ENCODE results near the gene F7.

GRCh38 chr13:113059891-113060290, 45.7 kb upstream of the F7 start:
- TF ChIP-seq, protein P1, sequence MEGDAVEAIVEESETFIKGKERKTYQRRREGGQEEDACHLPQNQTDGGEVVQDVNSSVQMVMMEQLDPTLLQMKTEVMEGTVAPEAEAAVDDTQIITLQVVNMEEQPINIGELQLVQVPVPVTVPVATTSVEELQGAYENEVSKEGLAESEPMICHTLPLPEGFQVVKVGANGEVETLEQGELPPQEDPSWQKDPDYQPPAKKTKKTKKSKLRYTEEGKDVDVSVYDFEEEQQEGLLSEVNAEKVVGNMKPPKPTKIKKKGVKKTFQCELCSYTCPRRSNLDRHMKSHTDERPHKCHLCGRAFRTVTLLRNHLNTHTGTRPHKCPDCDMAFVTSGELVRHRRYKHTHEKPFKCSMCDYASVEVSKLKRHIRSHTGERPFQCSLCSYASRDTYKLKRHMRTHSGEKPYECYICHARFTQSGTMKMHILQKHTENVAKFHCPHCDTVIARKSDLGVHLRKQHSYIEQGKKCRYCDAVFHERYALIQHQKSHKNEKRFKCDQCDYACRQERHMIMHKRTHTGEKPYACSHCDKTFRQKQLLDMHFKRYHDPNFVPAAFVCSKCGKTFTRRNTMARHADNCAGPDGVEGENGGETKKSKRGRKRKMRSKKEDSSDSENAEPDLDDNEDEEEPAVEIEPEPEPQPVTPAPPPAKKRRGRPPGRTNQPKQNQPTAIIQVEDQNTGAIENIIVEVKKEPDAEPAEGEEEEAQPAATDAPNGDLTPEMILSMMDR (tag by site-specific recombination; IDR thresholded peaks at IDR 0.05) = no peak
- TF ChIP-seq ZBTB21 (tag by site-specific recombination; IDR thresholded peaks at IDR 0.05) = no peak
- TF ChIP-seq ZNF341 (tag by site-specific recombination; IDR thresholded peaks at IDR 0.05; ENCODE audit: low read depth) = no peak
- no peak for TF ChIP-seq MZF1 (tag by site-specific recombination; IDR thresholded peaks at IDR 0.05; ENCODE audit: borderline replicate concordance)
- TF ChIP-seq ZNF121 (tag by site-specific recombination; IDR thresholded peaks at IDR 0.05) = no peak
- TF ChIP-seq ATF2 (tag by site-specific recombination; IDR thresholded peaks at IDR 0.05; ENCODE audit: low read depth) = no peak
- TF ChIP-seq, protein P2, sequence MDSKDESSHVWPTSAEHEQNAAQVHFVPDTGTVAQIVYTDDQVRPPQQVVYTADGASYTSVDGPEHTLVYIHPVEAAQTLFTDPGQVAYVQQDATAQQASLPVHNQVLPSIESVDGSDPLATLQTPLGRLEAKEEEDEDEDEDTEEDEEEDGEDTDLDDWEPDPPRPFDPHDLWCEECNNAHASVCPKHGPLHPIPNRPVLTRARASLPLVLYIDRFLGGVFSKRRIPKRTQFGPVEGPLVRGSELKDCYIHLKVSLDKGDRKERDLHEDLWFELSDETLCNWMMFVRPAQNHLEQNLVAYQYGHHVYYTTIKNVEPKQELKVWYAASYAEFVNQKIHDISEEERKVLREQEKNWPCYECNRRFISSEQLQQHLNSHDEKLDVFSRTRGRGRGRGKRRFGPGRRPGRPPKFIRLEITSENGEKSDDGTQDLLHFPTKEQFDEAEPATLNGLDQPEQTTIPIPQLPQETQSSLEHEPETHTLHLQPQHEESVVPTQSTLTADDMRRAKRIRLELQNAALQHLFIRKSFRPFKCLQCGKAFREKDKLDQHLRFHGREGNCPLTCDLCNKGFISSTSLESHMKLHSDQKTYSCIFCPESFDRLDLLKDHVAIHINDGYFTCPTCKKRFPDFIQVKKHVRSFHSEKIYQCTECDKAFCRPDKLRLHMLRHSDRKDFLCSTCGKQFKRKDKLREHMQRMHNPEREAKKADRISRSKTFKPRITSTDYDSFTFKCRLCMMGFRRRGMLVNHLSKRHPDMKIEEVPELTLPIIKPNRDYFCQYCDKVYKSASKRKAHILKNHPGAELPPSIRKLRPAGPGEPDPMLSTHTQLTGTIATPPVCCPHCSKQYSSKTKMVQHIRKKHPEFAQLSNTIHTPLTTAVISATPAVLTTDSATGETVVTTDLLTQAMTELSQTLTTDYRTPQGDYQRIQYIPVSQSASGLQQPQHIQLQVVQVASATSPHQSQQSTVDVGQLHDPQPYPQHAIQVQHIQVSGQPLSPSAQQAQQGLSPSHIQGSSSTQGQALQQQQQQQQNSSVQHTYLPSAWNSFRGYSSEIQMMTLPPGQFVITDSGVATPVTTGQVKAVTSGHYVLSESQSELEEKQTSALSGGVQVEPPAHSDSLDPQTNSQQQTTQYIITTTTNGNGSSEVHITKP (tag by site-specific recombination; IDR thresholded peaks at IDR 0.05) = no peak
- TF ChIP-seq ZNF16 (tag by site-specific recombination; IDR thresholded peaks at IDR 0.05; ENCODE audit: low read depth) = no peak
- TF ChIP-seq ZBTB26 (tag by site-specific recombination; optimal IDR thresholded peaks at IDR 0.05) = no peak
- no peak for TF ChIP-seq ZNF473 (tag by site-specific recombination; IDR thresholded peaks at IDR 0.05)
- no peak for TF ChIP-seq ZNF202 (tag by site-specific recombination; IDR thresholded peaks at IDR 0.05; ENCODE audit: borderline replicate concordance)
- no peak for TF ChIP-seq ZNF510 (tag by site-specific recombination; IDR thresholded peaks at IDR 0.05; ENCODE audit: insufficient replicate concordance)
- no peak for TF ChIP-seq ZNF2 (tag by site-specific recombination; IDR thresholded peaks at IDR 0.05)

Data from HEK293 (cell line).